Bronchial epithelial cell (primary cell): Measurements from ENCODE around the gene PANK4. TPM values are rescaled to one million over a fixed set of nuclear protein-coding genes. Genes with fewer than 3 reads are reported as not detected.

Experiments
- DNase-seq: peaks from one replicate; pipeline ENCODE4 v3.0.0-alpha.2; 2010; ENCODE audit warnings: low read depth
- FAIRE-seq: peaks from 2 replicates; lab custom pipeline; 2011; peaks lifted over from hg19 to GRCh38; lab: Jason Lieb, UNC
- H3K27me3 ChIP-seq: 2 replicates; pipeline ENCODE4 v1.5.1; 2011; ENCODE audit warnings: low read length; ENCODE audit not compliant: control insufficient read depth, insufficient read depth
- H3K36me3 ChIP-seq: 2 replicates; pipeline ENCODE4 v1.5.1; 2011; ENCODE audit warnings: low read length; ENCODE audit not compliant: control insufficient read depth, insufficient read depth
- H3K4me3 ChIP-seq: 2 replicates; pipeline ENCODE4 v1.5.1; 2011; ENCODE audit warnings: mild to moderate bottlenecking, low read depth, low read length, control low read depth
- CTCF ChIP-seq: IDR thresholded peaks from 2 replicates; pipeline ENCODE4 v1.5.1; 2011; ENCODE audit warnings: mild to moderate bottlenecking, moderate library complexity, low read length, control low read depth, inconsistent platforms; ENCODE audit not compliant: insufficient read depth, severe bottlenecking
- total RNA-seq: library from RNA; depleted of rRNA; stranded (reverse); fragments of >200 nt; gene quantifications from 2 replicates; pipeline ENCODE4 v1.2.1, GENCODE V29; 2014

Gene PANK4
- total RNA-seq, 1 donor from 2014 or later: 29.2 TPM

- H3K4me3 ChIP-seq: no peak overlapping the region
- peaks cover 41% of the 10 kb centered on the region for H3K36me3 ChIP-seq
- DNase-seq (no peak), FAIRE-seq (no peak)
- no peak for TF ChIP-seq CTCF
- no peaks in the 10 kb centered on the region for H3K27me3 ChIP-seq
These were observed 46.0 kb downstream of the PANK4 start for GRCh38 chr1:2480236-2480985.

- DNase-seq (no peak), FAIRE-seq (no peak)
- Histone ChIP-seq H3K36me3 (peaks cover 36% of the 10 kb centered on the region), H3K27me3 (no peaks in the 10 kb centered on the region), H3K4me3 (no peak overlapping the region)
- no peak for TF ChIP-seq CTCF
These were observed 46.8 kb downstream of the PANK4 start for GRCh38 chr1:2479618-2480017.

- Histone ChIP-seq H3K27me3 (no peaks in the 10 kb centered on the region), H3K4me3 (no peak overlapping the region), H3K36me3 (peaks cover 32% of the 10 kb centered on the region)
- FAIRE-seq (no peak), DNase-seq (no peak)
- TF ChIP-seq CTCF: no peak
These were observed 47.2 kb downstream of the PANK4 start for GRCh38 chr1:2479186-2479585.

- no peak overlapping the region for H3K4me3 ChIP-seq
- H3K36me3 ChIP-seq: peaks cover 30% of the 10 kb centered on the region
- FAIRE-seq: no peak
- no peak for DNase-seq
- no peaks in the 10 kb centered on the region for H3K27me3 ChIP-seq
- TF ChIP-seq CTCF: no peak
These were observed 48.5 kb downstream of the PANK4 start for GRCh38 chr1:2477791-2478499.

GRCh38 chr1:2477309-2477708, 49.1 kb downstream of the PANK4 start:
- no peak for FAIRE-seq
- no peak for TF ChIP-seq CTCF
- H3K4me3 ChIP-seq: no peak overlapping the region
- H3K27me3 ChIP-seq: no peaks in the 10 kb centered on the region
- H3K36me3 ChIP-seq: peaks cover 33% of the 10 kb centered on the region
- DNase-seq: no peak
